Measurements from ENCODE around the gene SCGB2A2. TPM values are rescaled to one million over a fixed set of nuclear protein-coding genes. Genes with fewer than 3 reads are reported as not detected.
A peak's percentile ranks its signal among the peaks of the same experiment; 100 is the strongest.

Gene SCGB2A2
- total RNA-seq, 1 experiment from 2014 or later, result not detected

GRCh38 chr11:62280452-62280851 is 10.5 kb downstream of the SCGB2A2 start:
- intact Hi-C loops (cut with micrococcal nuclease; ENCODE audit: unreplicated experiment), result no loop called here
- no peak overlapping the region for H3K4me3 Mint-ChIP-seq (ENCODE audit: low read depth, unreplicated experiment)
- no peak for TF ChIP-seq CTCF (IDR thresholded peaks at IDR 0.05; ENCODE audit: unreplicated experiment)
- H3K36me3 Mint-ChIP-seq (ENCODE audit: insufficient read depth, unreplicated experiment), result no peaks in the 10 kb centered on the region
- BruUV-seq (replicated peaks), result no TSS peak
- CTCF ChIA-PET, result no interaction called here
- no peak for DNase-seq
- H3K4me1 Mint-ChIP-seq (ENCODE audit: low read depth, unreplicated experiment), result no peaks in the 10 kb centered on the region
- H3K9me3 Mint-ChIP-seq (ENCODE audit: low read depth, unreplicated experiment), result no peaks in the 10 kb centered on the region
- no peak overlapping the region for H3K27ac Mint-ChIP-seq (ENCODE audit: unreplicated experiment)
- peaks cover 25% of the 10 kb centered on the region for H3K27me3 Mint-ChIP-seq (ENCODE audit: unreplicated experiment)

DNA sequence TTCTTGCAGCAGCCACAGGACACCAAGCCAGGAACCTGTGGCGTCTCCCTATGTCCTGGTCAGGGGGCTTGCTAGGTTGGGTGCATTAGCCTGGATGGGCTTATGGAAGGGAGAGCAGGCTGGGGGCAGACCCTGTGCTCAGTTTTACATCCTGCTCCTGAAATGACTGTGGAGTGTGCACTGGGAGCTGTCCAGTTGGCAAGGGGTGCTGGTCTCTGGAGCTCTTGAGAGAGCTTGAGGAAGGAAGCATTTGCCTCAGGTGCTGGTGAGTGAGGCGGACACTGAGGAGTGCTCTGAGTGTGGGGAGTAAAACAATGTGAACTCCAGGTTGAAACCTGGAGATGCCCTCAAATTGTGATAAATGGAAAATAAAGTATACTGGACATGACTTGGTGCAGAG is 25.5 kb downstream of the SCGB2A2 start:
- no peak overlapping the region for H3K27ac Mint-ChIP-seq (ENCODE audit: unreplicated experiment)
- no peak overlapping the region for H3K4me3 Mint-ChIP-seq (ENCODE audit: low read depth, unreplicated experiment)
- CTCF ChIA-PET, result interaction anchor here (0.6 kb wide), 1 partner anchor 305 kb away, joined by 4 read pairs; no protein-coding TSS in a partner anchor
- intact Hi-C loops (cut with micrococcal nuclease; ENCODE audit: unreplicated experiment), result no loop called here
- BruUV-seq (replicated peaks), result no TSS peak
- peak; percentile 27 for DNase-seq
- H3K27me3 Mint-ChIP-seq (ENCODE audit: unreplicated experiment), result peaks cover 60% of the 10 kb centered on the region
- no peaks in the 10 kb centered on the region for H3K9me3 Mint-ChIP-seq (ENCODE audit: low read depth, unreplicated experiment)
- H3K4me1 Mint-ChIP-seq (ENCODE audit: low read depth, unreplicated experiment), result no peaks in the 10 kb centered on the region
- TF ChIP-seq CTCF (IDR thresholded peaks at IDR 0.05; ENCODE audit: unreplicated experiment), result no peak
- no peaks in the 10 kb centered on the region for H3K36me3 Mint-ChIP-seq (ENCODE audit: insufficient read depth, unreplicated experiment)

- Mint-ChIP-seq H3K4me3 (ENCODE audit: low read depth, unreplicated experiment) (no peak within 1 kb of the TSS), H3K27me3 (ENCODE audit: unreplicated experiment) (peaks cover 47% of the 10 kb centered on the region), H3K4me1 (ENCODE audit: low read depth, unreplicated experiment) (no peaks in the 10 kb centered on the region), H3K9me3 (ENCODE audit: low read depth, unreplicated experiment) (no peaks in the 10 kb centered on the region), H3K36me3 (ENCODE audit: insufficient read depth, unreplicated experiment) (no peaks in the 10 kb centered on the region), H3K27ac (ENCODE audit: unreplicated experiment) (no peak within 1 kb of the TSS)
- TF ChIP-seq CTCF (IDR thresholded peaks at IDR 0.05; ENCODE audit: unreplicated experiment), result no peak
- DNase-seq, result no peak
- CTCF ChIA-PET, result no interaction called here
- no TSS peak for BruUV-seq (replicated peaks)
- intact Hi-C loops (cut with micrococcal nuclease; ENCODE audit: unreplicated experiment), result no loop called here
Measured at GRCh38 chr11:62298975-62299374, 29.0 kb downstream of the SCGB2A2 start, which contains the start of gene SCGB1D4. TSS of gene SCGB1D4 (minus strand) at chr11:62299075. CDS start at chr11:62299010, 65 bp downstream.

GRCh38 chr11:62306227-62306626 is 36.3 kb downstream of the SCGB2A2 start:
- no peak for DNase-seq
- CTCF ChIA-PET, result interaction anchor here (0.7 kb wide), 1 partner anchor 13 kb away, joined by 4 read pairs; no protein-coding TSS in a partner anchor
- no peaks in the 10 kb centered on the region for H3K27me3 Mint-ChIP-seq (ENCODE audit: unreplicated experiment)
- H3K4me1 Mint-ChIP-seq (ENCODE audit: low read depth, unreplicated experiment), result no peaks in the 10 kb centered on the region
- no TSS peak for BruUV-seq (replicated peaks)
- H3K27ac Mint-ChIP-seq (ENCODE audit: unreplicated experiment), result no peak overlapping the region
- intact Hi-C loops (cut with micrococcal nuclease; ENCODE audit: unreplicated experiment), result no loop called here
- TF ChIP-seq CTCF (IDR thresholded peaks at IDR 0.05; ENCODE audit: unreplicated experiment), result no peak
- H3K4me3 Mint-ChIP-seq (ENCODE audit: low read depth, unreplicated experiment), result no peak overlapping the region
- no peaks in the 10 kb centered on the region for H3K36me3 Mint-ChIP-seq (ENCODE audit: insufficient read depth, unreplicated experiment)
- no peaks in the 10 kb centered on the region for H3K9me3 Mint-ChIP-seq (ENCODE audit: low read depth, unreplicated experiment)
